ENCODE data around the gene CPED1. TPM values are rescaled to one million over a fixed set of nuclear protein-coding genes. Genes with fewer than 3 reads are reported as not detected.

The CPED1 gene
- total RNA-seq, 1 donor from 2014 or later = not detected

DNA sequence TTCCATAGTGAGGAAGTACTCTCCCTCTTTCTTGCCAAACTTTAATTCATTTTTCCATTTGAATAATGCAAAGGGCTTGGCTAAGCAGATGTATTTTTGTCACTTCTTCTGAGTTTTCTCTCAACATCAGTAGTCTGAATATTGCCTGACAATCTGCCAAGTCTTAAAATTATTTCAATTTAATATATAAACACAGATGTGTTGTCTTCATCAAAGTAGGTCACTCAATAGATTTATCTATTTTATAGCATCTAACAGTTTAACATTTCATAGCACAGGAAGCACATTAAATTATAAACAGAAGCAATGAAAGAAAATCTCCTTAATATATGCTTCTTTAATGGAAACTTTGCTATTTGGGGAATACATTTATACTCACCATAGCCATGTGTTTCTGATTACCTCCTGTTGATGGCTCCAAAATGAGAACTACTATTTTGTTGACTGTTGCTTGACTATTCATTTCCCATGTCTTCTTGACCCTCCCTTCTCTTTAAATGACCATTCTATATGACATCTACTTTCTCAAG lies 4.5 kb downstream of the CPED1 start:
- no peak for TF ChIP-seq EZH2phosphoT487 (IDR thresholded peaks at IDR 0.05)
- TF ChIP-seq CTCF (IDR thresholded peaks at IDR 0.05) = no peak
- no peak for TF ChIP-seq EZH2 (IDR thresholded peaks at IDR 0.05)
- peaks cover 35% of the 10 kb centered on the region for H3K27me3 ChIP-seq
- H3K27ac ChIP-seq = no peak overlapping the region
- no peak overlapping the region for H3K27ac Mint-ChIP-seq
- no peaks in the 10 kb centered on the region for H3K36me3 Mint-ChIP-seq
- no peaks in the 10 kb centered on the region for H3K79me2 ChIP-seq (ENCODE audit: low read depth)
- peaks cover 4% of the 10 kb centered on the region for H3K27me3 Mint-ChIP-seq (ENCODE audit: insufficient read depth, low read depth)
- no peak overlapping the region for H3K4me3 ChIP-seq
- no peak for DNase-seq (ENCODE audit: low spot score)
- peaks cover 7% of the 10 kb centered on the region for H3K4me1 ChIP-seq
- no peak overlapping the region for H2AFZ ChIP-seq (replicated peaks)
- no peak overlapping the region for H3K4me3 Mint-ChIP-seq
- no peak overlapping the region for H3K4me2 ChIP-seq
- H3K9ac ChIP-seq = no peak overlapping the region
- H3F3A ChIP-seq (ENCODE audit: low read depth) = no peaks in the 10 kb centered on the region
- peaks cover 8% of the 10 kb centered on the region for H3K4me1 Mint-ChIP-seq
- no peaks in the 10 kb centered on the region for H3K36me3 ChIP-seq
- no peaks in the 10 kb centered on the region for H3K9me3 ChIP-seq (ENCODE audit: low read depth)
- H3K9me3 Mint-ChIP-seq = no peaks in the 10 kb centered on the region
- no peaks in the 10 kb centered on the region for H4K20me1 ChIP-seq (ENCODE audit: low read depth)

GRCh38 chr7:120993553-120994191 lies 5.2 kb downstream of the CPED1 start:
- Mint-ChIP-seq H3K27me3 (ENCODE audit: insufficient read depth, low read depth) (peaks cover 4% of the 10 kb centered on the region), H3K36me3 (no peaks in the 10 kb centered on the region), H3K4me3 (no peak overlapping the region), H3K27ac (no peak overlapping the region), H3K4me1 (peaks cover 6% of the 10 kb centered on the region), H3K9me3 (no peaks in the 10 kb centered on the region)
- TF ChIP-seq EZH2phosphoT487 (IDR thresholded peaks at IDR 0.05) (no peak), CTCF (IDR thresholded peaks at IDR 0.05) (no peak), EZH2 (IDR thresholded peaks at IDR 0.05) (no peak)
- Histone ChIP-seq H3K9ac (no peak overlapping the region), H3K27ac (no peak overlapping the region), H2AFZ (replicated peaks) (no peak overlapping the region), H3K4me3 (no peak overlapping the region), H3K79me2 (ENCODE audit: low read depth) (no peaks in the 10 kb centered on the region), H4K20me1 (ENCODE audit: low read depth) (no peaks in the 10 kb centered on the region), H3K4me1 (peaks cover 2% of the 10 kb centered on the region), H3K9me3 (ENCODE audit: low read depth) (no peaks in the 10 kb centered on the region), H3K4me2 (no peak overlapping the region), H3F3A (ENCODE audit: low read depth) (no peaks in the 10 kb centered on the region), H3K27me3 (peaks cover 29% of the 10 kb centered on the region), H3K36me3 (no peaks in the 10 kb centered on the region)
- DNase-seq (ENCODE audit: low spot score) = no peak

DNA sequence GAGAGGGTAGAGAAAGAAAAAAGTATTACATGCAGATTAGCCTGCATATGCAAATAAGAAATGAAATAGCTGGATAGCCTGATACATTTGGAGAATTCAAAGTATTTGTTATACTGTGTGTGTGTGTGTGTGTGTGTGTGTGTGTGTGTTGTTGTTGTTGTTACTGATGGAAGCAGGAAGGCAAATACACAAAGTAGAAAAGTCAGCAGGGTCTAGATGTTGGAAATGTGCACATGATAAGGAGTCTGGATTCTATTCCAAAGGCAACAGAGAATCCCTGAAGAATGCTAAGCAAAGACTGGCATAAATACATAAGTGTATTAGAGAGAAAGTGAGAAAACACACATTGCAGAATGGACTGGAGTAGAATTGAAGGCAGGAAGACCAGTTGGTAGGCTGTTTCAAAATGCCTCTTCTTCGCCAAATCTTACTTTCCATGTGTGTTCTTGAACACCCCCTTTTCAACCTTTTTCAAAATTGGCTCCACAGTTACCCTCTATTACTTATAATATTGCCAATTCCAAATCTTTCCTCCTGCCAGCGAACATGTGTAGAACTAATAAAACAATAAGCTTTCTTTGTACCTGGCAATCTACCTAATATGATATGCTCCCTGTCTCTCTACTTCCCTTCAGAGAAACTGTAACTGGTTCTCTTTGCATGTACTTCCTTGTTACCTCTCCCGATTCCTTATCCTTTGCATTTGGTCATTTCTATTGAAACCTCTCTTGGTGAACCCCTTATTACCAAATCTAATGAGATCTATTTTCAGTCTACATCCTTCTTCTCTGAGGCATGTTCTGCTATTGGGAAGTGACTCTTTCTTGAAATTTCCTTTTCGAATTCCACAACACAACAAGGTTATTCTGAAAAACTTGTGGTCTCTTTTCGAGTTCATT lies 6.2 kb downstream of the CPED1 start:
- no peak overlapping the region for H3K4me2 ChIP-seq
- H3K27me3 ChIP-seq = peaks cover 18% of the 10 kb centered on the region
- H3K27ac Mint-ChIP-seq = no peak overlapping the region

More for the DNA sequence above, 6.2 kb downstream of the CPED1 start:
- H3K79me2 ChIP-seq (ENCODE audit: low read depth) = no peaks in the 10 kb centered on the region
- no peaks in the 10 kb centered on the region for H3K36me3 ChIP-seq
- no peaks in the 10 kb centered on the region for H3F3A ChIP-seq (ENCODE audit: low read depth)
- Mint-ChIP-seq H3K4me1 (no peaks in the 10 kb centered on the region), H3K27me3 (ENCODE audit: insufficient read depth, low read depth) (no peaks in the 10 kb centered on the region), H3K36me3 (no peaks in the 10 kb centered on the region), H3K4me3 (no peak overlapping the region), H3K9me3 (no peaks in the 10 kb centered on the region)
- TF ChIP-seq EZH2 (IDR thresholded peaks at IDR 0.05) (no peak), CTCF (IDR thresholded peaks at IDR 0.05) (no peak), EZH2phosphoT487 (IDR thresholded peaks at IDR 0.05) (no peak)
- no peak for DNase-seq (ENCODE audit: low spot score)
- H2AFZ ChIP-seq (replicated peaks) = no peak overlapping the region
- no peaks in the 10 kb centered on the region for H4K20me1 ChIP-seq (ENCODE audit: low read depth)
- H3K4me3 ChIP-seq = no peak overlapping the region
- no peaks in the 10 kb centered on the region for H3K9me3 ChIP-seq (ENCODE audit: low read depth)
- H3K9ac ChIP-seq = no peak overlapping the region
- H3K27ac ChIP-seq = no peak overlapping the region
- H3K4me1 ChIP-seq = no peaks in the 10 kb centered on the region
